ENCODE data around the gene RGS10.

RGS10 gene

DNA sequence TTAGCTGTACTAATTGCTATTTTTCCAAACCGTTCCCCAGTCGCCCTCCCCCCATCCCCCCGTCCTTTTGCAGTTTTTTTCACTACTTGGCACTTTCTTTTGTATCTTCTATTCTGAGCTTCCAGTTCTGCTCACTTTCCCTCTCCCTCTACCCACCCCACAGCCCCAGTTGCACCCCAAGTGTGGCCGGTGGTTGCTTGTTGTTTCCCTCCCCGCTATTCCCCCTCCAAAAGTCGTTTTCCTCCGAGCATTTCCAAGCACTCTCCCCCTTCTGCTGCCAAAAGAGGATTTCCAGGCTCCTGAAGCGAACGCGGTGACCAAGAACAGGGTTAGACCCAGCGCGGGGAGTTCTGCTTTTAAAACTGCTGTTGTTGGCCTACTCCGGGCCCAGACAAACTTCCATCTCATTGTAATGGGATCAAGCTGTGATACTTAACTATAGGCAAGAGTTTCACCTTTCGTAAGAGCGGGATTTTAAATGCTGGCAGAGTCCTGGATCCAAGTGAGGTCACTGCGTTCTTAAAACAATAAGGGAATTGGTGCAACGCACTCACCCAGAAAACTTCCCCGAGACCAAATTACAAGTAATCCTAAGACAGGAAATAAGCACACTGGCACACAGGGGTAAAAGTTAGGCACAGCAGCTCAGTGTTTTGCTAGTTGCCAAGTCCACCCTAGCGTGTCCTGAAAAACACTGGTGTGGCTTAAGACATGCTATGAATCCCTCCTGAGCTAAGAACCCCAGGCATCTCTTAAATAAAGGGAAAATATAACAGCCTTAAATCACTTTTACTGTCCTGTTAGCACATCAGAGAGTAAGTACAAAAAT, 1.5 kb upstream of the RGS10 start:
- H3K4me3 ChIP-seq (ENCODE audit: low read depth, low read length) = no peak overlapping the region; the same call in 1 of the 2 replicates
- TF ChIP-seq, protein P1, sequence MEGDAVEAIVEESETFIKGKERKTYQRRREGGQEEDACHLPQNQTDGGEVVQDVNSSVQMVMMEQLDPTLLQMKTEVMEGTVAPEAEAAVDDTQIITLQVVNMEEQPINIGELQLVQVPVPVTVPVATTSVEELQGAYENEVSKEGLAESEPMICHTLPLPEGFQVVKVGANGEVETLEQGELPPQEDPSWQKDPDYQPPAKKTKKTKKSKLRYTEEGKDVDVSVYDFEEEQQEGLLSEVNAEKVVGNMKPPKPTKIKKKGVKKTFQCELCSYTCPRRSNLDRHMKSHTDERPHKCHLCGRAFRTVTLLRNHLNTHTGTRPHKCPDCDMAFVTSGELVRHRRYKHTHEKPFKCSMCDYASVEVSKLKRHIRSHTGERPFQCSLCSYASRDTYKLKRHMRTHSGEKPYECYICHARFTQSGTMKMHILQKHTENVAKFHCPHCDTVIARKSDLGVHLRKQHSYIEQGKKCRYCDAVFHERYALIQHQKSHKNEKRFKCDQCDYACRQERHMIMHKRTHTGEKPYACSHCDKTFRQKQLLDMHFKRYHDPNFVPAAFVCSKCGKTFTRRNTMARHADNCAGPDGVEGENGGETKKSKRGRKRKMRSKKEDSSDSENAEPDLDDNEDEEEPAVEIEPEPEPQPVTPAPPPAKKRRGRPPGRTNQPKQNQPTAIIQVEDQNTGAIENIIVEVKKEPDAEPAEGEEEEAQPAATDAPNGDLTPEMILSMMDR (IDR thresholded peaks at IDR 0.05; ENCODE audit: low read depth, low read length, missing control alignments) = no peak
- no peak for DNase-seq (ENCODE audit: low read depth)

DNA sequence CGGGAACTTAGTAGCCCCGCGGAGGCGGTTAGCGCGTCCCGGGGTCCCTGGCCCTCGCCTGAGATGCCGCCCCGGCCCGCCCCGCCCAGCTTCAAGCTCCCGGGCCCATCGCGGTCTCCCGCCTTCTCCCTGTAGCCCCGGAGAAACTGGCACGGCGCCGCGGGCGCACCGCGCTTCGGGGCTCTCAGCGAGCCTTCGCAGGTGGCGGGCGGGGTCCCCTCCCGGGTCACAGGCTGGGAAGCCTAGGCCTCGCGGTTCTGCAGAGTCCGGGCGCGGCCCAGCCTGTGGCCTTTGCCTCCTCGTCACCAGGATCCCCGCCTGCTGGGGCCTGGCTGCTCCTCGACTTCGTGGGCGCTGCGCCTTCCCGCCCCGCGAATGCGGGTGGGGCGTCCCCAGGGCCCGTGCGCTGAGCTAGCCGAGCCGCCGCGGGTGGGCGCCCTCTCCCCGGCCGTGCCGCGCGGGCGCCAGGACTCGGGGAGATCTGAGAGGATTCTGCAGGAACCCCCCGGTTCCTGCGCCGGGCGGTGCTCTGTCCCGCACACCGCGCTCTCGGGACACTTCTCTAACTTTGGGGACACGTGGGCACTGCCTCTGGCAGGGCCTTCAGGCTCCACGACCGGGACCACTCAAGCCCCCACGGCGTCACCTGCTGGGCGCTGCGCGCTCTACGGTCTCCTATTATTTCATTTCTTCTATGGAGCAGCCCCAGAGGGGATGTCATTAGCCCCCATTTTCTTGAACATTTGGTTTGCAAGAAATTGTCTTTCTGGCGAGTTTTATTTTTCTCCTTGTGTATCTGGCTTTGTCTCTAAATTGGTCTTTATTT, 682 bp upstream of the RGS10 start:
- no peak for DNase-seq (ENCODE audit: low read depth)
- TF ChIP-seq, protein P1 (IDR thresholded peaks at IDR 0.05; ENCODE audit: low read depth, low read length, missing control alignments) = peak; percentile 70
- H3K4me3 ChIP-seq (ENCODE audit: low read depth, low read length) = peak overlapping the region; percentile 74

DNA sequence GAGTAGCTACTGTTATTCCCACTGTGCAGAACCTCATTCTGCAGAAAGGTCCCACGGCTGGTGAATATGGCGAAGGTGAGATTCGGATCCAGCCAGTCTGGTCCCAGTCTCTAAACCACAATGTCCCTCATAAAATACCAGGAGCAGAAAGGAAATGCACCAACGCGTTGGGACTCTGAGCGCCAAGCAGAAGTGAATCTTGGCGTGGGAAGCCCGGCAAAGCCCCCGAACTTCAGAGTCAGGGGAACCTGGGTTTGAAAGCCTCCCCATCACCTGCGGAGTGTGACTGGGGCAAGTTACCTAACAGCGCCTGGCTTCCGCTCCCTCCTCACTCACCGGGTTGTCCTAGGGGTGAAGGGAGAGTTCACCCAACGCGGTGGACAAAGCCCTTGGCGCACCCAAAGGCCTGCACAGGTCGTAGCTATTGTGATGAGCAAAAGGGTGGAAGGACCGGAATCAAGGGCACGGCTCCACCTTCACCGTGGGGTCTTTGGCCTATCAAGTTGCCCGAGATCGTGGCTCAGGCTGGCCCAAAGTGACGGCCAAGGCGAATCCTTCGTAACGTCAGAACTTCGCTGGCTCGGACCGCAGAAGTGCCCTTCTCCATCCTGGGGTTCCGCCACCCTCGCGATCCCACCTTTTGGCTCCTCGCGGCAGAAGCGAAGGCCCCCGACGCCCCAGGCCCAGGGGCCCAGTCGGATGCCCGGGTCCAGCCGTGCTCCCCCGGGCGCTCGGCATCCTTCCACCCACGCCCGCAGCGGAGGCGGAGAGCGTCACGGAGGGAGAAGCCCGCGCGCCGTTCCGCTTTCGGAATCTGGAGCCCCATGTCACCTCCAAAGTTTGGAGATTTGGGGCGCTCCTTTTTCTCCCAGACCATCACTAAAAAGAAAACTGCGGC, 811 bp downstream of the RGS10 start:
- DNase-seq (ENCODE audit: low read depth) = no peak
- TF ChIP-seq, protein P1 (IDR thresholded peaks at IDR 0.05; ENCODE audit: low read depth, low read length, missing control alignments) = no peak
- peak overlapping the region; percentile 74 for H3K4me3 ChIP-seq (ENCODE audit: low read depth, low read length)

DNA sequence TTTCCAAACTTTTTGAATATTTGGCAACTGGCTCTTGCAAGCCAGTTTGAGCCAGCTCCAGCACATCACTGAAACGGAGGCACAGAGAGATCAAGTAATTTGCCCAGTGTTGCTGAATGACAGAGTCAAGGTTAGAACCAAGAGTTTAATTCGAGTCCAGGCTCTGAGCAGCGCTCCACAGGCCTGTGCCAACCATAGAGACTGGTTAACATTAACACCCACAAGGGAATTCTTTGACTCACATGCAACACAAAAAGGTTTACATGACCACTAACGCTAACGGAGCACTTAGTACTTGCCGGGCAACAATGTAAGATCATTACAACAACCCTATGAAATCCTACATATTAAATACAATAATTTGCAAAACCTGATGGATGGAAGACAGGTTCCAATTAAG, 1.5 kb downstream of the RGS10 start:
- TF ChIP-seq, protein P1 (IDR thresholded peaks at IDR 0.05; ENCODE audit: low read depth, low read length, missing control alignments) = no peak
- H3K4me3 ChIP-seq (ENCODE audit: low read depth, low read length) = peak overlapping the region; percentile 74
- DNase-seq (ENCODE audit: low read depth) = no peak

DNA sequence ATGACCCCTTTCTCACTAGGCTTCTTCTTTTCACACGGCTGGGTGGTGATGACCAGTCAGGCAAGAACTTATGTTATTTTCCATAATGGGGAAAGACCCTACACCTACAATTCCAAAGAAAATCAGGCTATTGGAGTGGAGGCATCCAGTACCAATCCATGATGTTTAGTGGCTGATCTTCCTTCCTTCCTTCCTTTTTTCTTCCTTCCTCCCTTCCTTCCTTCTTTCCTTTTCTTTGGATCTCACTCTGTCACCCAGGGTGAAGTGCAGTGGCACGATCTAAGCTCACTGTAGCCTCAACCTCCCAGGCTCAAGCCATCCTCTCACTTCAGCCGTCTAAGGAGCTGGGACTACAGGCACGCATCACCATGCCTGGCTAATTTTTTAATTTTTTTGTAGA, 2.5 kb downstream of the RGS10 start:
- H3K4me3 ChIP-seq (ENCODE audit: low read depth, low read length) = no peak overlapping the region; the same call in none of the 2 replicates
- no peak for DNase-seq (ENCODE audit: low read depth)

DNA sequence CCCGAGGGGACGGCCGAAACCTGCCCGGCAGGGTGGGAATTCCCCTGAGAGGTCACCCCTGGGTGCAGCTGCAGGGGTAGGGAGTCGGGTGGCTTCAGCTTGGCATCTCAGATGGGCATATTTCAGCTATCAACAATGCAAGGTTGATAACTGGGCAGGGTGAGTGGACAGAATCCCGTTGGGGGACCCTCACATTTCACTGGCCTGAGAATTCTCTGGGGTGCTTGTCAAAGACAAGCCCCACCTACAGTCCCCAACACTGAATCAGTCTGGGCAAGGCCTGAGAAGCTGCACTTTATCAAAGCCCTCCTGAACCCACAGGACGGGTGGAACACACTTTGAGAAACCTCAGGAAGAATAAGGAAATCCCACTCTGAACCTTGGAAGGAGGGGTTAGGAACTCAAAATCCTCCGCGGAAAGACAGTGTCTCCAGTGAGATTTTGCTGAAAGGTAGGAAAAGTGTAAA, 3.1 kb downstream of the RGS10 start:
- TF ChIP-seq, protein P1 (IDR thresholded peaks at IDR 0.05; ENCODE audit: low read depth, low read length, missing control alignments) = no peak
- H3K4me3 ChIP-seq (ENCODE audit: low read depth, low read length) = no peak overlapping the region
- DNase-seq (ENCODE audit: low read depth) = no peak

More for the DNA sequence above, 2.5 kb downstream of the RGS10 start:
- TF ChIP-seq, protein P1 (IDR thresholded peaks at IDR 0.05; ENCODE audit: low read depth, low read length, missing control alignments) = no peak
